K562 (cell line): ENCODE results near the gene MFN1. TPM values are rescaled to one million over a fixed set of nuclear protein-coding genes. Genes with fewer than 3 reads are reported as not detected.

Experiments used
- FOS ChIP-seq: IDR thresholded peaks from 3 replicates; pipeline ENCODE4 v1.6.1; 2011; ENCODE audit not compliant: insufficient read length; ENCODE audit errors: extremely low read depth
- LEF1 ChIP-seq: fragments of 450-650 bp; IDR thresholded peaks from 2 replicates; pipeline ENCODE4 v1.6.1; 2016; ENCODE audit warnings: mild to moderate bottlenecking
- SAP30 ChIP-seq: fragments of 200-600 bp; sonication (generic); IDR thresholded peaks from 2 replicates; pipeline ENCODE4 v1.6.1; 2012; ENCODE audit warnings: borderline replicate concordance, low read depth, mild to moderate bottlenecking, moderate library complexity, low read length, control low read depth, inconsistent platforms; ENCODE audit not compliant: insufficient read depth, poor library complexity, severe bottlenecking
- SIRT6 ChIP-seq: IDR thresholded peaks from one replicate; pipeline ENCODE4 v1.6.1; 2012; ENCODE audit warnings: low read depth, mild to moderate bottlenecking, control low read depth, inconsistent platforms, low read length, moderate library complexity
- SP2 ChIP-seq: IDR thresholded peaks from 2 replicates; pipeline ENCODE4 v1.6.1; 2011; ENCODE audit warnings: mild to moderate bottlenecking, low read depth, low read length, moderate library complexity; ENCODE audit not compliant: poor library complexity, severe bottlenecking; ENCODE audit errors: extremely low read depth
- XRCC5 ChIP-seq: fragments of 200-400 bp; formaldehyde crosslinking; IDR thresholded peaks from 2 replicates; pipeline ENCODE4 v1.6.1; 2017; ENCODE audit warnings: low read depth, mild to moderate bottlenecking, low read length
- YY1 ChIP-seq, 3 experiments: IDR thresholded peaks; 2 replicates each; pipeline ENCODE4 v1.6.1; 2011; ENCODE audit warnings: low read length in 2 of 3, mild to moderate bottlenecking in 2 of 3, moderate library complexity in 2 of 3, borderline replicate concordance in 1 of 3, control low read depth in 1 of 3, low read depth in 1 of 3; ENCODE audit not compliant: insufficient read depth in 3 of 3, insufficient replicate concordance in 2 of 3, control insufficient read depth in 1 of 3, insufficient read length in 1 of 3; ENCODE audit errors: extremely low read depth in 1 of 3
- ZKSCAN3 ChIP-seq: fragments of 250-450 bp; sonication (Bioruptor Pico); IDR thresholded peaks from 2 replicates; pipeline ENCODE4 v1.4.0; 2020
- ZZZ3 ChIP-seq: fragments of 450-650 bp; IDR thresholded peaks from 2 replicates; pipeline ENCODE4 v1.6.1; 2016; ENCODE audit warnings: antibody characterized with exemption, mild to moderate bottlenecking, moderate library complexity
- polyA plus RNA-seq, 8 experiments: library from polyadenylated mRNA; depleted of rRNA in 4 of 8; stranded (reverse) in 5 of 8; unstranded in 3 of 8; fragments of >200 nt; fragmentation: Nextera tagmentation in 2 of 8; fragmentation: Illumina TruSeq in 1 of 8; extraction: Ambion mirVana in 2 of 8; extraction: Trizol in 1 of 8; gene quantifications; 2 replicates each; pipeline versions ENCODE4 v1.2.1 to v1.2.3, GENCODE V29; 2011 to 2014; ENCODE audit warnings: inconsistent platforms in 1 of 8, missing spikeins in 1 of 8
- total RNA-seq, 7 experiments: library from RNA; depleted of rRNA in 6 of 7; stranded (reverse); fragments of >200 nt in 6 of 7; fragmentation: Illumina TruSeq in 2 of 7; extraction: Trizol in 2 of 7; gene quantifications; 2 replicates each; pipeline versions ENCODE4 v1.2.1 to v1.2.3, GENCODE V29; 2011 to 2021; ENCODE audit warnings: low replicate concordance in 1 of 7
- TF ChIP-seq, protein P1 (sequence below): fragments of 200-600 bp; sonication (generic); IDR thresholded peaks from one replicate; pipeline ENCODE4 v1.6.1; 2012; ENCODE audit warnings: mild to moderate bottlenecking, low read depth, low read length, inconsistent platforms
- TF ChIP-seq, protein P2 (sequence below): IDR thresholded peaks from 2 replicates; pipeline ENCODE4 v1.6.1; 2016; ENCODE audit warnings: missing genetic modification characterization, missing compliant biosample characterization

MFN1 gene
- total and polyA plus RNA-seq, 9 of the 15 experiments (the other 6 are each of a cell fraction or from before 2014, with no cell fraction given), result 10.5 to 42.7 (median 22.6) TPM

- TF ChIP-seq, protein P1, sequence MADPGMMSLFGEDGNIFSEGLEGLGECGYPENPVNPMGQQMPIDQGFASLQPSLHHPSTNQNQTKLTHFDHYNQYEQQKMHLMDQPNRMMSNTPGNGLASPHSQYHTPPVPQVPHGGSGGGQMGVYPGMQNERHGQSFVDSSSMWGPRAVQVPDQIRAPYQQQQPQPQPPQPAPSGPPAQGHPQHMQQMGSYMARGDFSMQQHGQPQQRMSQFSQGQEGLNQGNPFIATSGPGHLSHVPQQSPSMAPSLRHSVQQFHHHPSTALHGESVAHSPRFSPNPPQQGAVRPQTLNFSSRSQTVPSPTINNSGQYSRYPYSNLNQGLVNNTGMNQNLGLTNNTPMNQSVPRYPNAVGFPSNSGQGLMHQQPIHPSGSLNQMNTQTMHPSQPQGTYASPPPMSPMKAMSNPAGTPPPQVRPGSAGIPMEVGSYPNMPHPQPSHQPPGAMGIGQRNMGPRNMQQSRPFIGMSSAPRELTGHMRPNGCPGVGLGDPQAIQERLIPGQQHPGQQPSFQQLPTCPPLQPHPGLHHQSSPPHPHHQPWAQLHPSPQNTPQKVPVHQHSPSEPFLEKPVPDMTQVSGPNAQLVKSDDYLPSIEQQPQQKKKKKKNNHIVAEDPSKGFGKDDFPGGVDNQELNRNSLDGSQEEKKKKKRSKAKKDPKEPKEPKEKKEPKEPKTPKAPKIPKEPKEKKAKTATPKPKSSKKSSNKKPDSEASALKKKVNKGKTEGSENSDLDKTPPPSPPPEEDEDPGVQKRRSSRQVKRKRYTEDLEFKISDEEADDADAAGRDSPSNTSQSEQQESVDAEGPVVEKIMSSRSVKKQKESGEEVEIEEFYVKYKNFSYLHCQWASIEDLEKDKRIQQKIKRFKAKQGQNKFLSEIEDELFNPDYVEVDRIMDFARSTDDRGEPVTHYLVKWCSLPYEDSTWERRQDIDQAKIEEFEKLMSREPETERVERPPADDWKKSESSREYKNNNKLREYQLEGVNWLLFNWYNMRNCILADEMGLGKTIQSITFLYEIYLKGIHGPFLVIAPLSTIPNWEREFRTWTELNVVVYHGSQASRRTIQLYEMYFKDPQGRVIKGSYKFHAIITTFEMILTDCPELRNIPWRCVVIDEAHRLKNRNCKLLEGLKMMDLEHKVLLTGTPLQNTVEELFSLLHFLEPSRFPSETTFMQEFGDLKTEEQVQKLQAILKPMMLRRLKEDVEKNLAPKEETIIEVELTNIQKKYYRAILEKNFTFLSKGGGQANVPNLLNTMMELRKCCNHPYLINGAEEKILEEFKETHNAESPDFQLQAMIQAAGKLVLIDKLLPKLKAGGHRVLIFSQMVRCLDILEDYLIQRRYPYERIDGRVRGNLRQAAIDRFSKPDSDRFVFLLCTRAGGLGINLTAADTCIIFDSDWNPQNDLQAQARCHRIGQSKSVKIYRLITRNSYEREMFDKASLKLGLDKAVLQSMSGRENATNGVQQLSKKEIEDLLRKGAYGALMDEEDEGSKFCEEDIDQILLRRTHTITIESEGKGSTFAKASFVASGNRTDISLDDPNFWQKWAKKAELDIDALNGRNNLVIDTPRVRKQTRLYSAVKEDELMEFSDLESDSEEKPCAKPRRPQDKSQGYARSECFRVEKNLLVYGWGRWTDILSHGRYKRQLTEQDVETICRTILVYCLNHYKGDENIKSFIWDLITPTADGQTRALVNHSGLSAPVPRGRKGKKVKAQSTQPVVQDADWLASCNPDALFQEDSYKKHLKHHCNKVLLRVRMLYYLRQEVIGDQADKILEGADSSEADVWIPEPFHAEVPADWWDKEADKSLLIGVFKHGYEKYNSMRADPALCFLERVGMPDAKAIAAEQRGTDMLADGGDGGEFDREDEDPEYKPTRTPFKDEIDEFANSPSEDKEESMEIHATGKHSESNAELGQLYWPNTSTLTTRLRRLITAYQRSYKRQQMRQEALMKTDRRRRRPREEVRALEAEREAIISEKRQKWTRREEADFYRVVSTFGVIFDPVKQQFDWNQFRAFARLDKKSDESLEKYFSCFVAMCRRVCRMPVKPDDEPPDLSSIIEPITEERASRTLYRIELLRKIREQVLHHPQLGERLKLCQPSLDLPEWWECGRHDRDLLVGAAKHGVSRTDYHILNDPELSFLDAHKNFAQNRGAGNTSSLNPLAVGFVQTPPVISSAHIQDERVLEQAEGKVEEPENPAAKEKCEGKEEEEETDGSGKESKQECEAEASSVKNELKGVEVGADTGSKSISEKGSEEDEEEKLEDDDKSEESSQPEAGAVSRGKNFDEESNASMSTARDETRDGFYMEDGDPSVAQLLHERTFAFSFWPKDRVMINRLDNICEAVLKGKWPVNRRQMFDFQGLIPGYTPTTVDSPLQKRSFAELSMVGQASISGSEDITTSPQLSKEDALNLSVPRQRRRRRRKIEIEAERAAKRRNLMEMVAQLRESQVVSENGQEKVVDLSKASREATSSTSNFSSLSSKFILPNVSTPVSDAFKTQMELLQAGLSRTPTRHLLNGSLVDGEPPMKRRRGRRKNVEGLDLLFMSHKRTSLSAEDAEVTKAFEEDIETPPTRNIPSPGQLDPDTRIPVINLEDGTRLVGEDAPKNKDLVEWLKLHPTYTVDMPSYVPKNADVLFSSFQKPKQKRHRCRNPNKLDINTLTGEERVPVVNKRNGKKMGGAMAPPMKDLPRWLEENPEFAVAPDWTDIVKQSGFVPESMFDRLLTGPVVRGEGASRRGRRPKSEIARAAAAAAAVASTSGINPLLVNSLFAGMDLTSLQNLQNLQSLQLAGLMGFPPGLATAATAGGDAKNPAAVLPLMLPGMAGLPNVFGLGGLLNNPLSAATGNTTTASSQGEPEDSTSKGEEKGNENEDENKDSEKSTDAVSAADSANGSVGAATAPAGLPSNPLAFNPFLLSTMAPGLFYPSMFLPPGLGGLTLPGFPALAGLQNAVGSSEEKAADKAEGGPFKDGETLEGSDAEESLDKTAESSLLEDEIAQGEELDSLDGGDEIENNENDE, result no peak
- TF ChIP-seq SAP30, result no peak
- TF ChIP-seq ZZZ3, result no peak
- TF ChIP-seq LEF1, result peak; percentile 99
- TF ChIP-seq SP2, result no peak
- no peak for TF ChIP-seq SIRT6
- no peak for TF ChIP-seq FOS
- TF ChIP-seq, protein P2, sequence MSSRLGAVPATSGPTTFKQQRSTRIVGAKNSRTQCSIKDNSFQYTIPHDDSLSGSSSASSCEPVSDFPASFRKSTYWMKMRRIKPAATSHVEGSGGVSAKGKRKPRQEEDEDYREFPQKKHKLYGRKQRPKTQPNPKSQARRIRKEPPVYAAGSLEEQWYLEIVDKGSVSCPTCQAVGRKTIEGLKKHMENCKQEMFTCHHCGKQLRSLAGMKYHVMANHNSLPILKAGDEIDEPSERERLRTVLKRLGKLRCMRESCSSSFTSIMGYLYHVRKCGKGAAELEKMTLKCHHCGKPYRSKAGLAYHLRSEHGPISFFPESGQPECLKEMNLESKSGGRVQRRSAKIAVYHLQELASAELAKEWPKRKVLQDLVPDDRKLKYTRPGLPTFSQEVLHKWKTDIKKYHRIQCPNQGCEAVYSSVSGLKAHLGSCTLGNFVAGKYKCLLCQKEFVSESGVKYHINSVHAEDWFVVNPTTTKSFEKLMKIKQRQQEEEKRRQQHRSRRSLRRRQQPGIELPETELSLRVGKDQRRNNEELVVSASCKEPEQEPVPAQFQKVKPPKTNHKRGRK (tag), result no peak
- no peak for TF ChIP-seq ZKSCAN3
- no peak for TF ChIP-seq YY1 (IDR thresholded peaks at IDR 0.05; ENCODE audit: borderline replicate concordance in 1 of 3, control insufficient read depth in 1 of 3, extremely low read depth in 1 of 3, insufficient read depth in 3 of 3, insufficient read length in 1 of 3, insufficient replicate concordance in 2 of 3, low read depth in 1 of 3, low read length in 2 of 3)
- TF ChIP-seq XRCC5, result no peak
Measured at GRCh38 chr3:179375091-179375999, 27.8 kb downstream of the MFN1 start (continued).
